ENCODE results near the gene TECPR2. TPM values are rescaled to one million over a fixed set of nuclear protein-coding genes. Genes with fewer than 3 reads are reported as not detected.
A peak's percentile ranks its signal among the peaks of the same experiment; 100 is the strongest.

The TECPR2 gene
- total RNA-seq, 3 donors from 2014 or later = 19.8 to 25.2 (median 19.9) TPM

DNA sequence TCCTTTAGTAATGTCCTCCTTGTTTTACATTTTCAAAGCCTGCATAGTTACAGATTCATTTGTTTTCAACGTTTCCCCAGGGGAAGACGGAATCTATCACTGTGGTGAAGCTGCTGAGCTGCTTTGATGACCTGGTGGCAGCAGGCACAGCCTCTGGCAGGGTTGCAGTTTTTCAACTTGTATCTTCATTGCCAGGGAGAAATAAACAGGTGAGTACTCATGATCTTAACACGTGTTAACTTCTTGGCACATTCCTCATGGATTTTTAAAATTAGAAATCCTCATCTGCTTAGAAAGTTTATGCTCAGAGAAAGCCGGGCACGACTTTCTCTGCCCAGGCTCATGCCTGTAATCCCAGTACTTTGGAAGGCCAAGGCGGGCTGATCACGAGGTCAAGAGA lies 44.5 kb downstream of the TECPR2 start:
- H3K4me3 ChIP-seq = no peak overlapping the region
- peak in 1 of 2 donors; percentile 38 for DNase-seq (ENCODE audit: low spot score in 2 of 2)
- H3K4me1 ChIP-seq = no peaks in the 10 kb centered on the region
- peaks cover 0 to 14% of the 10 kb centered on the region in 2 donors for H3K9me3 ChIP-seq
- intact Hi-C loops (cut with DNase I; ENCODE audit: low total_unique reads) = loop anchor here (5.0 kb wide), 1 partner anchor 285 kb away; no protein-coding TSS in a partner anchor
- H3K36me3 ChIP-seq = no peaks in the 10 kb centered on the region
- H3K27me3 ChIP-seq = no peaks in the 10 kb centered on the region
- H3K27ac ChIP-seq = peak overlapping the region; percentile 80 to 87
- no peak for TF ChIP-seq POLR2AphosphoS5 (IDR thresholded peaks at IDR 0.05)

DNA sequence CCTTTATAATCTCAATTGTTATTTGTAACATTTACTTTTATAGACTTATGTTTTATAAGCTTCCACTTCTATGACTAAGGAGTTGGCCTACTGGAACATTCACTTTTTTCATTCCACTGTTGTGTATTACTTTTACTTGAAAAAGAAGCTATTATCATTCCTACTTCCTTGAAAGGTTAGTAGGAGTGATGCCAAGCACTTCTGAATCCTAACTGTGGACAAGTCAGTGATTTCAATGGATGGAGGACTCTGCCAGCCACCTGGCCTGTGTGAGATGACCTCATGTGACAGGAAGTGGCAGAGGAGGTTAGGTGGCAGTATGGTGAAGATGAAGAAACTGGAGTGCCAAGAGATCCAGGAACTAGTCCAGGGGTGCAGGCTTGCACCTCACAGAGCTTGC lies 46.0 kb downstream of the TECPR2 start:
- TF ChIP-seq POLR2AphosphoS5 (IDR thresholded peaks at IDR 0.05) (peak in 1 of 3 donors; percentile 55), POLR2A (IDR thresholded peaks at IDR 0.05) (no peak)
- intact Hi-C loops (cut with DNase I; ENCODE audit: low total_unique reads) = loop anchor here (5.0 kb wide), 1 partner anchor 286 kb away; no protein-coding TSS in a partner anchor
- no peak overlapping the region for H3K4me3 ChIP-seq
- H3K4me1 ChIP-seq = no peaks in the 10 kb centered on the region
- H3K27me3 ChIP-seq = no peaks in the 10 kb centered on the region
- H3K27ac ChIP-seq = peak overlapping the region; percentile 80 to 87
- no peaks in the 10 kb centered on the region for H3K36me3 ChIP-seq
- no peaks in the 10 kb centered on the region for H3K9me3 ChIP-seq
- DNase-seq (ENCODE audit: low spot score in 2 of 2) = peak in 1 of 2 donors; percentile 76

DNA sequence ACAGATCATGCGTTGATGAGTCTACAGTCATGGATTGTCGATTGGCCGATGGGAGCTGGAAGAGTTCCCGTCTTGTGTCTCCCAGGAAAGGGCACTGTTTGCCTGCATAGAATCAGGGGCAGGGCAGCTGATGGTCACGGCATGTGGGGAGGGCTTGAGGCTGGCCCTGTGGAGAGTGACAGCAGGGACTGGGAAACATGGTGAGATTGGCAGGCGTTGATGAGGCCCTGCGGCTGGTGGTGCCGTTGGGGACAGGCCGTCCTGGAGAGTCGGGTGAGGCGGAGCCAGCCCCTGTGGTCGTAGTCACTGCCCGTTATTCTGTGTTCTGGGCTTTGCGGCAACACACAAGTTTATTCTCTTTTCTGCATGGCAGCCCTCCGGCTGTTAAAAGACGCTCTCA lies 52.9 kb downstream of the TECPR2 start:
- Histone ChIP-seq H3K27me3 (no peaks in the 10 kb centered on the region), H3K9me3 (no peaks in the 10 kb centered on the region), H3K36me3 (no peaks in the 10 kb centered on the region), H3K27ac (no peak overlapping the region), H3K4me1 (no peaks in the 10 kb centered on the region), H3K4me3 (no peak overlapping the region)
- TF ChIP-seq POLR2A (IDR thresholded peaks at IDR 0.05) (no peak), POLR2AphosphoS5 (IDR thresholded peaks at IDR 0.05) (no peak)
- TF ChIP-seq, protein P1, sequence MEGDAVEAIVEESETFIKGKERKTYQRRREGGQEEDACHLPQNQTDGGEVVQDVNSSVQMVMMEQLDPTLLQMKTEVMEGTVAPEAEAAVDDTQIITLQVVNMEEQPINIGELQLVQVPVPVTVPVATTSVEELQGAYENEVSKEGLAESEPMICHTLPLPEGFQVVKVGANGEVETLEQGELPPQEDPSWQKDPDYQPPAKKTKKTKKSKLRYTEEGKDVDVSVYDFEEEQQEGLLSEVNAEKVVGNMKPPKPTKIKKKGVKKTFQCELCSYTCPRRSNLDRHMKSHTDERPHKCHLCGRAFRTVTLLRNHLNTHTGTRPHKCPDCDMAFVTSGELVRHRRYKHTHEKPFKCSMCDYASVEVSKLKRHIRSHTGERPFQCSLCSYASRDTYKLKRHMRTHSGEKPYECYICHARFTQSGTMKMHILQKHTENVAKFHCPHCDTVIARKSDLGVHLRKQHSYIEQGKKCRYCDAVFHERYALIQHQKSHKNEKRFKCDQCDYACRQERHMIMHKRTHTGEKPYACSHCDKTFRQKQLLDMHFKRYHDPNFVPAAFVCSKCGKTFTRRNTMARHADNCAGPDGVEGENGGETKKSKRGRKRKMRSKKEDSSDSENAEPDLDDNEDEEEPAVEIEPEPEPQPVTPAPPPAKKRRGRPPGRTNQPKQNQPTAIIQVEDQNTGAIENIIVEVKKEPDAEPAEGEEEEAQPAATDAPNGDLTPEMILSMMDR (IDR thresholded peaks at IDR 0.05) = no peak
- DNase-seq (ENCODE audit: low spot score in 2 of 2) = no peak
- intact Hi-C loops (cut with DNase I; ENCODE audit: low total_unique reads) = no loop called here

DNA sequence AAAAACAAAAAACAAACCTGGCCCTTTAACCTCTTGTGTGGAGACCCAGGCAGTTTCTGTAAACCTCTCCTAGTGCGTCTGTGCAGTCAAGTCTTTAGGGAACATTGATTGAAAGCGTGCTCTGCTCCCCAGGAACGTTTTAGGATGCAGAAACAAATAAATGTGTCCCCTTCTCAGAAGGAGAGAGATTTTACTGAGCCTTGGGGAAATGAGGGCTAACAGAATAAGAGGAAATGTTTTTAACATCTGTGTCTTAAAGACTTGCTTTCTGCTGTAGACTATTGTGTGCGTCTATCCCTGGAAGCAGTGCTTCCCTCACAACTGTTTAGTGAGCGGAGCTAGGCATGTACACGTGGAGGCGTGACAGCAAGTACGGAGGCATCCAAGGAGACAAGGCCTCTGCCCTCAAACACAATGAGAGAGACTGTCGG lies 54.3 kb downstream of the TECPR2 start:
- intact Hi-C loops (cut with DNase I; ENCODE audit: low total_unique reads) = no loop called here
- no peaks in the 10 kb centered on the region for H3K27me3 ChIP-seq
- no peaks in the 10 kb centered on the region for H3K9me3 ChIP-seq
- H3K36me3 ChIP-seq = no peaks in the 10 kb centered on the region
- TF ChIP-seq, protein P1 (IDR thresholded peaks at IDR 0.05) = no peak
- TF ChIP-seq POLR2A (IDR thresholded peaks at IDR 0.05) = no peak
- no peak for TF ChIP-seq POLR2AphosphoS5 (IDR thresholded peaks at IDR 0.05)
- no peaks in the 10 kb centered on the region for H3K4me1 ChIP-seq
- H3K27ac ChIP-seq = no peak overlapping the region
- H3K4me3 ChIP-seq = no peak overlapping the region
- no peak for DNase-seq (ENCODE audit: low spot score in 2 of 2)

DNA sequence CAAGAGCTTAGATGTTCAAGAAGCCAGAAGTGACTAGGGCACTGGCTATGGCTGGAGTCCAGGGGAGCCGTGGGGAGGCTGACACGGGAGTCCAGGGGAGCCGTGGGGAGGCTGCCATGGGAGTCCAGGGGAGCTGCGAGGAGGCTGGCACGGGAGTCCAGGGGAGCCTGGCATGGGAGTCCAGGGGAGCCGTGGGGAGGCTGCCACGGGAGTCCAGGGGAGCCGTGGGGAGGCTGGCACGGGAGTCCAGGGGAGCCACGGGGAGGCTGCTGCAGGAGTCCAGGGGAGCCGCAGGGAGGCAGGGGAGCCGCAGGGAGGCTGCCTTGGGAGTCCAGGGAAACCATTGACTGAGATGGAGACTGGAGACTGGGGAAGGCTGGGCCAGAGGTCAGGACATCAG lies 54.9 kb downstream of the TECPR2 start:
- Histone ChIP-seq H3K27me3 (no peaks in the 10 kb centered on the region), H3K9me3 (no peaks in the 10 kb centered on the region), H3K4me3 (no peak overlapping the region), H3K27ac (no peak overlapping the region), H3K4me1 (no peaks in the 10 kb centered on the region), H3K36me3 (no peaks in the 10 kb centered on the region)
- intact Hi-C loops (cut with DNase I; ENCODE audit: low total_unique reads) = no loop called here
- TF ChIP-seq POLR2AphosphoS5 (IDR thresholded peaks at IDR 0.05) = no peak
- TF ChIP-seq, protein P1 (IDR thresholded peaks at IDR 0.05) = no peak
- TF ChIP-seq POLR2A (IDR thresholded peaks at IDR 0.05) = no peak
- no peak for DNase-seq (ENCODE audit: low spot score in 2 of 2)

DNA sequence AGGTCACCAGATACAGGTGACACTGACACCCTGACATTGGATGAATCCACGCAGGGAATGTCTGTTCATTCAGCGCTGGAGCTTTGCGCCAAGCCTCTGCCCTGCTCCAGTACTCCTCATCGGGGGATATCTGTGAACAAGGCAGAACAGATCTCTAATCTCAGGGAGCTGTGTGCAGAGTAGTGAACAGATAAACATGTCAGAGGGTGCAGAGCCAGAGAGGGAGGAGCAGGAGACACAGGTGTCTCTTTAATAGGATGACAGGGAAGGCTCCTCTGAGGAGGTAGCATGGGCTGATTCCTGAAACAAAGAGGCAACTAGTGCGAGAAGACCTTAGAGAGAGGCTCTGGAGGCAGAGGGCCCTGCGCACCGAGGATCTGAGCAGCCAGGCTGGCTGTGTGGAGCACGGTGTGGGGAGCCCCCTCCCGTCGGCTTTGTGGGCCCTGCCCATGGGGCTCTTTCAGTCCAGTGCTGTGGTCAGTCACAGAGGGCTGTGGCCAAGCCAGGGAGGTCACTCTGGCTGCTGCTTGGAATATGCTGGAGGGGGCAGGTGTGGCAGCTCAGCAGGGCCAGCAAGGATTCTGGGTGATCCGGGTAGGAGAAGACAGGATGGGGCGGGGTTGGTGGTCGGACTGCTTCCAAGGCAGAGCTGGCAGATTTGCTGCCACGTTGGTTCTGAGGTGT lies 55.6 kb downstream of the TECPR2 start:
- TF ChIP-seq POLR2A (IDR thresholded peaks at IDR 0.05) (no peak), POLR2AphosphoS5 (IDR thresholded peaks at IDR 0.05) (no peak)
- TF ChIP-seq, protein P1 (IDR thresholded peaks at IDR 0.05) = no peak
- H3K9me3 ChIP-seq = no peaks in the 10 kb centered on the region
- H3K27me3 ChIP-seq = no peaks in the 10 kb centered on the region
- H3K36me3 ChIP-seq = no peaks in the 10 kb centered on the region
- DNase-seq (ENCODE audit: low spot score in 2 of 2) = no peak
- H3K27ac ChIP-seq = no peak overlapping the region
- intact Hi-C loops (cut with DNase I; ENCODE audit: low total_unique reads) = no loop called here
- no peaks in the 10 kb centered on the region for H3K4me1 ChIP-seq
- no peak overlapping the region for H3K4me3 ChIP-seq

All from breast epithelium (tissue), 4 donors.